Spleen (tissue), 7 donors: ENCODE measurements around the gene SPATS2L.

Source experiments
- CTCF ChIP-seq, 11 experiments: fragments of 200-600 bp in 7 of 11; fragments of 450-650 bp in 4 of 11; sonication (generic) in 4 of 11; IDR thresholded peaks in 8 of 11; conservative IDR thresholded peaks in 3 of 11; 1 replicate in 7 of 11; 2 replicates in 4 of 11; pipeline versions ENCODE4 v1.4.0 to v1.8.0; 2016 to 2021; ENCODE audit warnings: antibody characterized with exemption in 11 of 11, inconsistent platforms in 4 of 11, mild to moderate bottlenecking in 1 of 11
- POLR2A ChIP-seq, 3 donors: fragments of 450-650 bp; IDR thresholded peaks; one replicate each; pipeline ENCODE4 v1.5.1; 2017; ENCODE audit warnings: antibody characterized with exemption in 3 of 3, mild to moderate bottlenecking in 1 of 3
- donor health status: DM: no; HTN: no; CAD: no; lungs with moderate emphysema.
- donor health status: DM: no; HTN: no; CAD: no.
- donor health status: DM: no; HTN: no; CAD: no.

GRCh38 chr2:200308546-200309295 lies 2.2 kb downstream of the SPATS2L start:
- no peak for TF ChIP-seq CTCF (IDR thresholded peaks at IDR 0.05 in 8 of 11, conservative IDR thresholded peaks at IDR 0.05 in 3 of 11)
- TF ChIP-seq POLR2A (IDR thresholded peaks at IDR 0.05) = no peak
